CD4-positive, CD25-positive, alpha-beta regulatory T cell (primary cell): ENCODE results near the gene PLD3. TPM values are rescaled to one million over a fixed set of nuclear protein-coding genes. Genes with fewer than 3 reads are reported as not detected.
A peak's percentile ranks its signal among the peaks of the same experiment; 100 is the strongest.

Source experiments
- ATAC-seq, 2 donors: fragments of 150-1000 bp; cut with Tn5 transposase; one replicate each; pipeline ENCODE4 v1.10.0; 2021; ENCODE audit warnings: low read depth in 2 of 2, moderate number of reproducible peaks in 2 of 2, moderate library complexity in 1 of 2
- DNase-seq, 3 donors: peaks; one replicate each; pipeline versions ENCODE4 v3.0.0 to v3.0.0-alpha.2; 2012 to 2022; ENCODE audit warnings: mixed read lengths in 1 of 3
- H3K27ac ChIP-seq: one replicate; pipeline ENCODE4 v1.7.0; 2013; ENCODE audit warnings: mild to moderate bottlenecking, low read length; ENCODE audit not compliant: insufficient read depth, poor library complexity, severe bottlenecking
- H3K27me3 ChIP-seq: one replicate; pipeline ENCODE4 v1.7.0; 2013; ENCODE audit warnings: low read length; ENCODE audit not compliant: control insufficient read depth, insufficient read depth
- H3K36me3 ChIP-seq: one replicate; pipeline ENCODE4 v1.7.0; 2013; ENCODE audit warnings: mild to moderate bottlenecking, low read length, moderate library complexity; ENCODE audit not compliant: control insufficient read depth, insufficient read depth
- H3K4me1 ChIP-seq: 2 replicates; pipeline ENCODE4 v1.7.0; 2013; ENCODE audit warnings: mild to moderate bottlenecking, low read length; ENCODE audit not compliant: insufficient read depth, control insufficient read depth, poor library complexity, severe bottlenecking
- H3K4me3 ChIP-seq: one replicate; pipeline ENCODE4 v1.7.0; 2013; ENCODE audit warnings: low read depth, mild to moderate bottlenecking, low read length, moderate library complexity
- H3K9me3 ChIP-seq, 2 experiments: 1 replicate in 1 of 2; 2 replicates in 1 of 2; pipeline ENCODE4 v1.7.0; 2013; ENCODE audit warnings: low read length in 2 of 2, mild to moderate bottlenecking in 1 of 2, moderate library complexity in 1 of 2; ENCODE audit not compliant: control insufficient read depth in 2 of 2
- H3K27ac Mint-ChIP-seq, 3 donors: one replicate each; pipeline ENCODE4 v1.8.0; 2020 to 2022; ENCODE audit warnings: mild to moderate bottlenecking in 3 of 3, mixed read lengths in 3 of 3, moderate library complexity in 2 of 3
- H3K27me3 Mint-ChIP-seq: one replicate; pipeline ENCODE4 v1.8.0; 2022; ENCODE audit warnings: mild to moderate bottlenecking, mixed read lengths
- H3K36me3 Mint-ChIP-seq: one replicate; pipeline ENCODE4 v1.8.0; 2020; ENCODE audit warnings: mixed read lengths
- H3K4me1 Mint-ChIP-seq, 4 donors: one replicate each; pipeline ENCODE4 v1.8.0; 2020 to 2022; ENCODE audit warnings: mixed read lengths in 4 of 4, mild to moderate bottlenecking in 1 of 4
- H3K4me3 Mint-ChIP-seq, 4 donors: one replicate each; pipeline ENCODE4 v1.8.0; 2020 to 2022; ENCODE audit warnings: mild to moderate bottlenecking in 4 of 4, mixed read lengths in 4 of 4, moderate library complexity in 3 of 4
- H3K9me3 Mint-ChIP-seq, 7 donors: one replicate each; pipeline ENCODE4 v1.8.0; 2020 to 2022; ENCODE audit warnings: mixed read lengths in 7 of 7, mild to moderate bottlenecking in 3 of 7, moderate library complexity in 2 of 7
- polyA plus RNA-seq, 4 donors: library from polyadenylated mRNA; unstranded; fragments of 300-500 nt; fragmentation: Illumina TruSeq; gene quantifications; one replicate each; pipeline ENCODE4 v1.2.3, GENCODE V29; 2021
- total RNA-seq: library from RNA; stranded (reverse); gene quantifications from one replicate; pipeline ENCODE4 v1.2.3, GENCODE V29; 2022

PLD3 gene
- total and polyA plus RNA-seq, 5 donors from 2014 or later = 49.2 to 73.7 (median 50.3) TPM

- H3K4me1 Mint-ChIP-seq = peaks cover 0 to 41% (median 27%) of the 10 kb centered on the region in 4 donors
- Histone ChIP-seq H3K4me1 (peaks cover 37% of the 10 kb centered on the region), H3K36me3 (peaks cover 6% of the 10 kb centered on the region), H3K9me3 (no peaks in the 10 kb centered on the region), H3K4me3 (peak overlapping the region; percentile 78), H3K27me3 (no peaks in the 10 kb centered on the region), H3K27ac (peak overlapping the region; percentile 82)
- ATAC-seq (peak; percentile 33 to 44), DNase-seq (peak; percentile 68 to 78 (median 72))
- H3K36me3 Mint-ChIP-seq = no peaks in the 10 kb centered on the region
- peak overlapping the region; percentile 94 to 97 (median 95) for H3K27ac Mint-ChIP-seq
- peaks cover 21% of the 10 kb centered on the region for H3K27me3 Mint-ChIP-seq
- peak overlapping the region; percentile 87 to 96 (median 90) for H3K4me3 Mint-ChIP-seq
- peaks cover 0 to 2% (median 0%) of the 10 kb centered on the region in 7 donors for H3K9me3 Mint-ChIP-seq
Measured at GRCh38 chr19:40420766-40421765, 72.6 kb downstream of the PLD3 start.

GRCh38 chr19:40421993-40422747, 73.7 kb downstream of the PLD3 start:
- H3K9me3 Mint-ChIP-seq = peaks cover 0 to 2% (median 0%) of the 10 kb centered on the region in 7 donors
- peak overlapping the region; percentile 82 for H3K27ac ChIP-seq
- H3K4me1 ChIP-seq = peaks cover 42% of the 10 kb centered on the region
- peaks cover 0 to 46% (median 28%) of the 10 kb centered on the region in 4 donors for H3K4me1 Mint-ChIP-seq
- no peaks in the 10 kb centered on the region for H3K9me3 ChIP-seq
- DNase-seq (no peak), ATAC-seq (no peak)
- peak overlapping the region; percentile 87 to 96 (median 90) for H3K4me3 Mint-ChIP-seq
- H3K27ac Mint-ChIP-seq = peak overlapping the region; percentile 42 to 97 (median 95)
- no peaks in the 10 kb centered on the region for H3K27me3 ChIP-seq
- no peak overlapping the region for H3K4me3 ChIP-seq
- peaks cover 6% of the 10 kb centered on the region for H3K36me3 ChIP-seq
- peaks cover 25% of the 10 kb centered on the region for H3K27me3 Mint-ChIP-seq
- no peaks in the 10 kb centered on the region for H3K36me3 Mint-ChIP-seq

GRCh38 chr19:40422748-40423566, 74.5 kb downstream of the PLD3 start:
- ATAC-seq (no peak), DNase-seq (no peak)
- Histone ChIP-seq H3K9me3 (no peaks in the 10 kb centered on the region), H3K36me3 (peaks cover 6% of the 10 kb centered on the region), H3K27me3 (no peaks in the 10 kb centered on the region), H3K4me3 (no peak overlapping the region), H3K4me1 (peaks cover 42% of the 10 kb centered on the region), H3K27ac (no peak overlapping the region)
- no peaks in the 10 kb centered on the region for H3K36me3 Mint-ChIP-seq
- peak overlapping the region; percentile 89 to 96 (median 93) for H3K4me3 Mint-ChIP-seq
- H3K4me1 Mint-ChIP-seq = peaks cover 0 to 42% (median 26%) of the 10 kb centered on the region in 4 donors
- peaks cover 0 to 2% (median 0%) of the 10 kb centered on the region in 7 donors for H3K9me3 Mint-ChIP-seq
- H3K27ac Mint-ChIP-seq = peak overlapping the region in 2 of 3 donors; percentile 32 to 95
- H3K27me3 Mint-ChIP-seq = peaks cover 27% of the 10 kb centered on the region

GRCh38 chr19:40423938-40424337, 75.4 kb downstream of the PLD3 start:
- peaks cover 0 to 38% (median 23%) of the 10 kb centered on the region in 4 donors for H3K4me1 Mint-ChIP-seq
- H3K36me3 Mint-ChIP-seq = no peaks in the 10 kb centered on the region
- H3K4me3 Mint-ChIP-seq = peak overlapping the region; percentile 44 to 95 (median 74)
- peaks cover 42% of the 10 kb centered on the region for H3K4me1 ChIP-seq
- no peak overlapping the region for H3K4me3 ChIP-seq
- peak overlapping the region; percentile 96 for H3K27ac ChIP-seq
- DNase-seq = no peak
- H3K27ac Mint-ChIP-seq = peak overlapping the region in 2 of 3 donors; percentile 97 to 99
- peaks cover 0 to 2% (median 0%) of the 10 kb centered on the region in 7 donors for H3K9me3 Mint-ChIP-seq
- no peaks in the 10 kb centered on the region for H3K27me3 ChIP-seq
- ATAC-seq = no peak
- peaks cover 6% of the 10 kb centered on the region for H3K36me3 ChIP-seq
- H3K9me3 ChIP-seq = no peaks in the 10 kb centered on the region
- peaks cover 24% of the 10 kb centered on the region for H3K27me3 Mint-ChIP-seq

- Mint-ChIP-seq H3K36me3 (no peaks in the 10 kb centered on the region), H3K4me1 (peaks cover 0 to 35% (median 23%) of the 10 kb centered on the region in 4 donors), H3K27me3 (peaks cover 24% of the 10 kb centered on the region), H3K27ac (peak overlapping the region; percentile 97 to 99 (median 99)), H3K9me3 (peaks cover 0 to 2% (median 0%) of the 10 kb centered on the region in 7 donors), H3K4me3 (peak overlapping the region; percentile 91 to 97 (median 96))
- Histone ChIP-seq H3K27me3 (no peaks in the 10 kb centered on the region), H3K36me3 (peaks cover 6% of the 10 kb centered on the region), H3K9me3 (no peaks in the 10 kb centered on the region), H3K27ac (peak overlapping the region; percentile 96), H3K4me3 (peak overlapping the region; percentile 90), H3K4me1 (peaks cover 42% of the 10 kb centered on the region)
- peak in 1 of 3 donors; percentile 25 for DNase-seq
- ATAC-seq = no peak
Measured at GRCh38 chr19:40424637-40425449, 76.3 kb downstream of the PLD3 start.

GRCh38 chr19:40425450-40426287, 77.2 kb downstream of the PLD3 start, which contains the start of gene SERTAD1:
SERTAD1 (minus strand) TSS chr19:40425992; CDS start chr19:40423546, 2,446 bp downstream.
- peak within 1 kb of the TSS; percentile 91 to 97 (median 96) for H3K4me3 Mint-ChIP-seq
- H3K9me3 ChIP-seq = no peaks in the 10 kb centered on the region
- H3K4me1 Mint-ChIP-seq = peaks cover 0 to 35% (median 21%) of the 10 kb centered on the region in 4 donors
- peak within 1 kb of the TSS; percentile 97 to 99 (median 99) for H3K27ac Mint-ChIP-seq
- peaks cover 42% of the 10 kb centered on the region for H3K4me1 ChIP-seq
- H3K27me3 Mint-ChIP-seq = peaks cover 22% of the 10 kb centered on the region
- peak within 1 kb of the TSS; percentile 96 for H3K27ac ChIP-seq
- ATAC-seq (peak; percentile 92 to 93), DNase-seq (peak; percentile 100)
- H3K4me3 ChIP-seq = peak within 1 kb of the TSS; percentile 90
- H3K36me3 ChIP-seq = peaks cover 6% of the 10 kb centered on the region
- no peaks in the 10 kb centered on the region for H3K27me3 ChIP-seq
- peaks cover 0 to 2% (median 0%) of the 10 kb centered on the region in 7 donors for H3K9me3 Mint-ChIP-seq
- no peaks in the 10 kb centered on the region for H3K36me3 Mint-ChIP-seq
